GM21528 (cell line): Measurements from ENCODE around the gene NXPH1.
A peak's percentile ranks its signal among the peaks of the same experiment; 100 is the strongest.

Experiments used
- ATAC-seq: cut with Tn5 transposase; IDR thresholded peaks from one replicate; pipeline ENCODE4 v1.9.1; 2021; ENCODE audit warnings: mild to moderate bottlenecking, moderate library complexity; ENCODE audit not compliant: unreplicated experiment, low FRiP score

NXPH1 gene

DNA sequence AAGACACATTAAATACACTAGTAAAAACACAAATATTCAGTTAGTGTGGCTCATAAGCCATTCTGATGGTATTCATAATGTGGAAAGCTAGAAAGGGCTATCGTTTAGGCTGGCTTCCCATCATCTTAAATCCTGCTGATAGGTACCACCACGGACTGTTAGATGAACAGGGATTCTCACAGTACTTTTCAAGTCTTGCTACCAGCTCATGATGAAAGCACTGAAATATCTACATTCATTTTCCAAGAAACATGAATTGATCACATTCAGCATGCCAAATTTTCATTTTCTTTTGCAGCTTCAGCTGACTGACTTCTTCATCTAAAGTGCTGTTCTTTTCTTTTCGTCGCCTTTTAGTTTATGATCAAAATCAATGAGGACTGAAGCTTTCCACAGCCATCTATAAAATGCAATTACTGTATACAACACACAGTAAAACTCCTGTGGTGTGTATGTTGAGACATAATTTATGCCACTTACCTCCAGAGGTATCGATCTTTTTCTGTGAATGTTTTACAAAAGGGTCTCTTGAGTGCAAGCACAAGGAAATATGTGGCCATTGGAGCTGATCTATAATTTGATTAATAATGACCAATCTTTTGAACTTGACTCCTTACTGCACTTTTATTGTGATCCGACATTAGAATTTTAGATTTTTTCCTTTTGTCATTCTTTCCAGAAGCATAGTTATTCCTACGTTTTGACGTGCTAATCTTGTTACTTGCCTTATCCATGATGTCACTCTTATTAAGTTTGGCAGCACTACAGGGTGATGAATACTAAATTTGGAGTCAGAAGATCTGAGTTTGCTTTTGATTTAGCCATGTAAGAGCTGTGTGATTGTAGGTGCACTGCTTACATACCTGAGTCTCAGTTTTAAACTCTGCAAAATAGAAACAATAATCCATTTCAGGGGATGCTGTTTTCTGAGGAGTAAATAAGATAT is 58.4 kb downstream of the NXPH1 start:
- no peak for ATAC-seq

- no peak for ATAC-seq
These were observed 65.7 kb downstream of the NXPH1 start for GRCh38 chr7:8499128-8499527.

GRCh38 chr7:8500286-8500685 is 66.9 kb downstream of the NXPH1 start:
- ATAC-seq: no peak

- no peak for ATAC-seq
These were observed 74.2 kb downstream of the NXPH1 start for GRCh38 chr7:8507566-8507965.

DNA sequence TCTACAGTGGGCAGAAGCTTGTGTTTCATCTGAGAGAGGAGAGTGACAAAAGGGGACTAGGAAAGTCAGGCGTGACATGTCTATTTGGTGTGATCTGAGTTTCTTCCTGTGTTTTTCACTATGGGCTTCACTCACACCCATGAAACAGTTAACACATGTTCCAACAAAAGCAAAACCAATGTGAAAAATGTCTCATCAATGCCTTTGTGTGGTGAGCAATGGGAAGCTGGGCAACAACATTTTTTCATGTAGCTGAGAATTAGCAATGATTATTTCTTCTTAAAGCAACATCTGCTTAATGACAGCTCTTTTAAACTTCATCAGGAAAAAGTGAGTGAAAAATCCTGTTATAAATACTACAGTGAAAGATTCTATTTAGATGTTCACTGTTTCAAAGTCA is 76.2 kb downstream of the NXPH1 start:
- no peak for ATAC-seq

- no peak for ATAC-seq
These were observed 78.4 kb downstream of the NXPH1 start for GRCh38 chr7:8511855-8512254.

GRCh38 chr7:8514781-8515519 is 81.5 kb downstream of the NXPH1 start:
- no peak for ATAC-seq

DNA sequence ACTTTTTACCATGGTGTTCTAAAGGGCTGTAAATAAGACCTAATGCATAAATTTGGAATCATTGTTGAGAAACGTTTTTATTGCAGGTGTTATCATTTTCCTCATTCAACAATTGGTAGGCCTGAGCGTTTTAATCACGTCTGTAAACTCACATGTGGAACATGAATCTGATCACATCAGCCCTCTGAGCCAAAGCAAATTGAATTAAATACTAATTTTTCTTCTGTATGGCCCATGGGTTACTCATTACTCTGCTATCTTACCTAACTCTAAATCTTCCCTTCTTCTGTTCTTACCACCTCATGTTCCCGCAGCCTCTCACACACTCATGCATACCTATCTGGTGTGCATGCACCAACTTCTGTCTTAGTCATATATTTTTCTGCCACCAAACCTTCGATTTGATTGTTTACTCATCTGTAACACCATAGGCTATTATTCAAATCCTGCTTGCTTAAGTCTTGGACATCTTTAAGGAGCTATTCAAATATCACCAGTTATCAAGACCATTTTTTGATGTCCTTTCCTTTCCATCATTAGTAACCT is 82.3 kb downstream of the NXPH1 start:
- ATAC-seq: no peak

- no peak for ATAC-seq
These were observed 83.6 kb downstream of the NXPH1 start for GRCh38 chr7:8516976-8517375.

DNA sequence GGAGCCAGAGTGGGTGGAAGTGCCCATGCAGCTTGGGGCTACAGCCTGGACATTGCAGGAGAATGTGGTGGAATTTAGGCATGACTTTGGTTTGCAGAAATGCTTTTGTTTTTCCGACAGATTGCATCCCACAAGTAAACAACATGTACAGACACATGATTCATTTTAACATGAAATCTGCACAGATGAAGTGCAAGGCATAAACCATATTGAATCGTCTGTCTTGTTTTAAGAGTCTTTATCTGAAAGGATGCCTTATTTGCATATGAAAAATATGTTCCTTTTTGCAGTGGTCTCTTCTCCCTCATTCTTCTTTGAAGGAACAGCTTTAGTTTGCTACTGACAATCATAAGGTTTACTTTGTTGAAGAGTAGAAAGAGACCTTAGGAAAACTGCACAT is 94.9 kb downstream of the NXPH1 start:
- no peak for ATAC-seq

DNA sequence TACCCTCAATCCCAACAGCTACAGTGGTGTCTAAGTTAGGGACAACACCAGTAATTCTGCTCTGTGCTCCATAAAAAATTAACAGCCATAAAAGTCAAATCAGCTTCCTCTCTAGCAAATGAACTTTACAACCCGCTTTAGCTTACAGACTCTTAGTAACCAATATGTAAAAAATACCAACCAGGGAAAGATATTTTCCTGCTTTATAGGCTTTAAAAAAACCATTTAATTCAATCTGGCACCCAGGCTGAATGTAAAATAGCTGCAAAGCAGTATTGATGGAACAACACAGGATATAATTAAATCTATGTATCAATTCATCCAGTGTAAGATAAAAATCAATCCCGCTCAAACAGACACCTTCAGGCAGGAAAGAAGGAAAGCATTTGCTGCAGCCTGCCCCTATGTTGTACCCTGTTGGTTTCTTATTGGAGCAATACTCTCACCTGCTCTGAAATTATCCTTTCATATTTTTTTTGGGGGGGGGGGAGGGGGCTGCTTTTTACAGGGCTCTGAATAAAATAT is 98.6 kb downstream of the NXPH1 start:
- no peak for ATAC-seq

DNA sequence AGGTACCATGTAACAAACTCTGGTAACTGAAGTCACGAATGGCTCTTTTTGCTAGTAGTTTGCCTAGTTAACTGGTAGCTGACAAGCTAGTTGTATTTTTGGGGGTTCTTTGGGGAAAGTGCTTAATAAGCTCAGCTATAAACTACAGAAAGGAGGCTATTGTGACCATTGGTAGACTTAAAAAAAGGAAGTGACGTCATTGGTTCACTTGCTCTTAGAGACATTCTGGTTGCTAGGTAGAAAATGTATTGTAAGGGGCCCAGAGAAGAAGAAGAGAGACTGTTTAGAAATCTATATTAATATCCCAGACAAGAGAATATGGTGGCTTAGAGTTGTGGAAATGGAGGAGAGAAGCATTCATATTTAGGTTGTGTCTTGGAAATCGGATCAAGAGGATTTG is 103.0 kb downstream of the NXPH1 start:
- ATAC-seq: peak; percentile 72

- ATAC-seq: no peak
These were observed 115.6 kb downstream of the NXPH1 start for GRCh38 chr7:8549046-8549445.

GRCh38 chr7:8560501-8560900 is 127.1 kb downstream of the NXPH1 start:
- ATAC-seq: no peak

DNA sequence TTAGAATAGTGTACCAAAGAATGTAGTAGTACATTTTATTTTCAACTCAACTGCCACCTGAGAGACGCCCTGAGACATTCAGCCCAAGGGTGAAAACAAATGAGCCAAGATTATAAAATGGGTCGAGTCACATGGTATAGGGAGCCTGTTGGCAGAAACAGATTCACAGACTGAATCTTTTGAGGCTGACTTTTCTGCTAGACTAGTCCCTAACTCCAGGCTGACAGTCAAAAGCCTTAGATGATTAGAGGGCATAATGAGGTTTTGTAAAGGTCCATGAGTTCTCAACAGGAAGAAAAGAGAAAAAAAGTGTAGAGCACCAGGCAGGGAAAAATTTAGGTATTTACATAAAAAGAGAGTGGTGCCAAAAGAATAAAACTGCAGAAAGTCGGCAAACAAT is 128.0 kb downstream of the NXPH1 start:
- no peak for ATAC-seq

- ATAC-seq: no peak
These were observed 130.9 kb downstream of the NXPH1 start for GRCh38 chr7:8564281-8564680.

- ATAC-seq: no peak
These were observed 132.6 kb downstream of the NXPH1 start for GRCh38 chr7:8566016-8566415.

DNA sequence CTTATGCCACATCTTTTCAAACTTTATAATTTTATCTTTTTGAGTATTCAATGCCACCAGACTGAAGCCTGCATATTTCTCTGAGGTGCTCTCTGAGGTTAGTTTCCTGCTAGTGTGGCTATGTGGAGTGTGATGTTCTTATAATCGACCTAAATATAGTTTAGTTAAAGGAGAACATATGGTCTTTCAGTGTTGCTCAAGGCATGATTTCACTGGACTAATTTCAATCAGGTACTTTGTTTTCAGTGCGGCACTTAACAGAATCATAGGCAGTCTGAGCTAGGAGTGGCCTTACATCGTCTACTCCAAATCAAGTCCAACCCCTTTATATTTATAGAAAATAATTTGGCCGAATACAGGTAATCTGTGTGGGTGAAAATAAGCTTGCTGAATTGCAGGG is 134.2 kb downstream of the NXPH1 start:
- no peak for ATAC-seq

- no peak for ATAC-seq
These were observed 146.3 kb downstream of the NXPH1 start for GRCh38 chr7:8579661-8580194.

- no peak for ATAC-seq
These were observed 148.4 kb downstream of the NXPH1 start for GRCh38 chr7:8581842-8582241.

GRCh38 chr7:8582728-8583127 is 149.3 kb downstream of the NXPH1 start:
- ATAC-seq: no peak
